IPS DF 4.7 (cell line): ENCODE data around the gene SCGB2B2.
"Not testable (repeated sequence)": the region's sequence is repeated elsewhere in the genome, so short reads cannot be mapped to it uniquely, and the experiment has no call there.

ENCODE experiments used
- DNase-seq: peaks from one replicate; pipeline ENCODE4 v3.0.0-alpha.2; 2013; ENCODE audit warnings: low spot score; ENCODE audit errors: extremely low read depth

The SCGB2B2 gene

DNA sequence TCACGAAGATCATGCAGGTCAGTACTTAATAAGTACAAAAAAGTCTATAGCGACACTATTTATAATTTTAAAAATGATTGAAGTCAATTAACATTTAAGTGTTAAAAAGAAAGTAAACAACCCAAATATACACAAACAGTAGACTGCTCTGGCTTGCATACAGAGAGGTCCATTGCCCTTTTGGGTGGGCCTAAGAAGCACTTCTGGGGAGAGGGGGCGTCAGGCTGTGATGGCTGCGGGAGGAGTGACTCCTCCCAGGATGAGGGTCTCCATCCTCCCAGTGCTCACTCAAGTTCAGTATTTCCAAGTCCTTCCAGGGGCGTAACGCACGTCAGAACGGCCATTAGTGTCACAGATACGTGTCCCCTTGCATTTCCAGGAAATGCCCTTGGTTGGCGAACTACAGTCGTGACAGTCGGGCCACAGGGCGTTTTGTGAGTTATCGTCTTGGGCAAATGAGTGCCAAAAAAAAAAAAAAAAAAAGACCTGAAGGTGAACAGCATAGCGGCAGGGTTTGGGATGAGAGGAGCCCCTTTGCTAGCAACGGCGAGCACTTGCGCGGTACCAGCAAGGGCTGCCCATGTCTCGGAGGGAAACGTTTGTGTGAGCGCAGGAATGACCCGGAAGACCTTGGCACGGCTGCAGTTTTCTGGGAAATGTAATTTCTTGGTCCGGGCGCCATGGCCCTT is at the start of gene SCGB2B2:
SCGB2B2 (minus strand) TSS at position 463 of the 689 bp plus-strand sequence. CDS start 82,596 bp downstream, outside the sequence.
- peak; percentile 44 for DNase-seq

GRCh38 chr19:34725400-34725799 is 48.4 kb upstream of the SCGB2B2 start:
- DNase-seq = no peak

DNA sequence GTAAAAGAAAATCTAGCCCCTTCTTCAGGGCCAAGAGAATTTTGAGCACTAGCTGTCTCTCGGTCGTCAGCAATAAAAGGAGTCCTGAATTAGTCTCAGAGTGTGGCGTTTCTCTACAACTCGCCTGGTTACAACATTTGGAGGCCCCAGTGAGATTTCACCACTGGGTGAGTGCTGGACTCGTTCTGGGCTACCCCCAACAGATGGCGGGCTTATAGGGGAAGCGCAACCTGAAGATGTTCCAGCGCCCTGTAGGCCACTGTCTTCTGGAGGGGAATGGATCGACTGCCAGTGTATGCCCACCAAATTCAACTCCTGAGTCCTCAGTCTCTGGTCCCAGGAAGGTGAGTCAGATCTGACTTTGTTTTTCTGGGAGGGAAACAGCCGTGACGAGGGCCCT is 45.4 kb upstream of the SCGB2B2 start:
- no peak for DNase-seq

DNA sequence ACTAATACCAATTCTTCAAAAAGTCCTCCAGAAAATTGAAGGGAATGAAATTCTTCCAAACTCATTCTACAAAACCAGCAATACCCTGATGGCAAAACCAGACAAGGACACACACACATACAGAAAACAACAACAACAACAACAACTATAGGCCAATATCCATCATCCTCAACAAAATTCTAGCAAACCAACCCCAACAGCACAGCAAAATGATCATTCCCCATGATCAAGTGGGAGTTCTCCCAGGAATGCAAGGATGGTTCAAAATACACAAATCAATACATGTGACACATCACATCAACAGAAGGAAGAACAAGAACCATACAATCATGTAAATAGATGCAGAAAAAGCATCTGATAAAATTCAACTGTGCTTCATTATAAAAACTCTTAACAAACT is 38.4 kb upstream of the SCGB2B2 start:
- DNase-seq = no peak

DNA sequence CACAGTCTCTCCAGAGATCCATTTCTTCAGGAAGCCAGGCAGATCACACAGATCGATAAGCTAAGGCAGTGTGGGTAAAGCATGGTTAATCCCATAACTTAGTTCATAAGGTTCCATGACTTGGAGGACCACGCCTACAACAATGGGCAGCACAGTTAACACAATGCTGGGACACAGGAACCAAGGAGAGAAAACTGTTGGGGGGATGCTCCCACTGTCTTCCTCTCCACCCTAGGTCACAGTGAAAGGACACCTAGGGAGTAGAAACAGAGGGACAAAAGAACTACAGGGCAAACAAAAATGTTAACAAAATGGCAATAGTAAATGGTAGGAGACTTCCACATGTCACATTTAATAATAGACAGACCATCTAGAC is 36.3 kb upstream of the SCGB2B2 start:
- no peak for DNase-seq

DNA sequence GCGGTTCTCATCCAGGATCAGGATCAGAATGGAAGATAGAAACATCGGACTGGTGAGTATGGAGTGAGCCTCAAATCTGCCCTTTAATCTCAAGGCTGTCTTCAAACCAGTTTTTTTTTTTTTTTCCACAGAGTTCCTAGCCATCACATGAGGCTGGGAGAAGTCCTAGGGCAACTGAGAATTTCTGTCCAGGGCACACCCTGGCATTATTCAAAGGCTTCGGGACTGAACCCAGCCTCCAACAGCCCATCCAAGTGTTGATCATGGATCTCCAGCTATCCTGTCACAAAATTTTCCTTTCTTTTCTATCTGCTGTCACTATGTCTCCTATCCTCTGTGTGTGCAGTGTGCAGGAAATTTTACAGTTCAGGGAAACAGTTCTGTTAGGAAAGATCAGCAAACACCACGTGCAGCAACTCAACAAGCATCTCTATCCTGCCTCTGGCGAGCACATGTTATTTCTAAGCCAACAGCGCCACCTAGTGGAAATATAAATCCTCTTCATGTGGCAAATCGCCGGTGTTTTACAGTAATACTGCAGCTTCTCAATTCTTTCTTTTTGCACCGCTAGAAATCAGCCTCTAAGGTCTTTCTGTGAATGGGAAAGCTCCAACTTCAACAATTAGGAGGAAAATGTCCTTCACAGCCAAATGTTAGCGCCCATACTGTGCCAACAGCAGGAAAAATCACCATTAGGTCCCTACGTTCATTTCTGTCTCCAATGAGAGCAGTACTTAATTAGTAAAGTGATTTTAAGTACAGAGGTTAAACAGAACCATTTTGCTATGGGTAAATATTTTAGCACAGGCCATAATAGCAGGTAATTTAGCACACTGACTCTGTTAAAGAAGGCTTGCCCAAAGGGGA is 35.7 kb upstream of the SCGB2B2 start:
- DNase-seq = no peak

DNA sequence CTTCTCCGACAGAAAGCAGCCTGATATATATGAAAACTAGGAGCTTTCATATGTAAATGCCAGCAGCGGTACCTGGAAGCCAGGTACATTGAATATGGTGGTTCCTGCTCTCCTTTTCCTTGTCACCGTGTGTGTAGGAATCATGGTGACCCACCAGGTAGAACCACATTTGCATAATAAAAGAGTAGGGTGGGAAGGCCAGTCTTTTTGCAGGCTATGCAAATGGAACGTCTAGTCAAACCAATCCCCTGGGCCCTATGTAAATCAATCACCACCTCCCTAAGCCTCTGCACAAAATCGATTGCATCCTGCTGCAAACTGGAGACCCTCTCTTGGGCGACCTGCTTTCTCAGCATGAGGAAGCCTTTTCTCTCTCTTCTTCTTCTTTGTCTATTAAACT is 34.9 kb upstream of the SCGB2B2 start:
- DNase-seq = no peak

GRCh38 chr19:34707661-34708060 is 30.7 kb upstream of the SCGB2B2 start:
- no peak for DNase-seq

DNA sequence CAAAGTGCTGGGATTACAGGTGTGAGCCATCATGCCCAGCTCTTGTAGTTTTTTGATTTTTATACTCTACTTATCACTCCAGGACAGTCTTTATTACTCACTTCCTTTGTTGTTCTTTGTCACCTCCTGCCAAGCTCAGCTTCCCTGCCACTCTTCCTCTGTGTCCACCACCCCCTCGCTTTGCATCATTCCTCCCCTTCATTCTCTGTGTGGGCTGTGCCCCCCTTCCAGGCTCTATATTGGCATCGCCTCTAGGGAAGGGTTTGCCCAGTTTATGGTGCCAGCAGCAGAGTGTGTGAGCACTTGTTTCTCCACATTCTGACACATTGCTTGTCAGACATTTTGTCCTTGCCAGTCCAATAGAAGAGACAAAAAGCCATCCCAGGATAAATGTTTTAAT is 15.6 kb upstream of the SCGB2B2 start:
- DNase-seq = no peak

DNA sequence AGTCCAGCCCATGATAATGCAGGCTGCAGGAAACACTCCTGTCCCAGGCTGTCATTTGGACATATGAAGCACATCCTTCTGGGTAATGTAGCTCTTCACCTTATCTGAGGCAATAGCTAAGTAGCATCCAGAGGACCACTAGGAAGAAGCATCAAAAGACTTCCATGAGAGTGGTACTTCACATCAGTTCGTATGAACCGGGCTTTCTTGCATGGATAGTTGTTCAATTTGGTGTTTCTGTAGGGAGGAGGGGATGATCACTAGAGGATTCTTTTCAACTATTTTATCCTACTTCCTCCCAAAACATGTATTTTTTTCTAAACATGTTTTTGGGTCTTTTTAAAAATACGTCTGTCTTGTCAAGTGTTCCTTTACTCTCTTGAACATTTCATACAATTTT is 13.4 kb upstream of the SCGB2B2 start:
- DNase-seq = no peak

DNA sequence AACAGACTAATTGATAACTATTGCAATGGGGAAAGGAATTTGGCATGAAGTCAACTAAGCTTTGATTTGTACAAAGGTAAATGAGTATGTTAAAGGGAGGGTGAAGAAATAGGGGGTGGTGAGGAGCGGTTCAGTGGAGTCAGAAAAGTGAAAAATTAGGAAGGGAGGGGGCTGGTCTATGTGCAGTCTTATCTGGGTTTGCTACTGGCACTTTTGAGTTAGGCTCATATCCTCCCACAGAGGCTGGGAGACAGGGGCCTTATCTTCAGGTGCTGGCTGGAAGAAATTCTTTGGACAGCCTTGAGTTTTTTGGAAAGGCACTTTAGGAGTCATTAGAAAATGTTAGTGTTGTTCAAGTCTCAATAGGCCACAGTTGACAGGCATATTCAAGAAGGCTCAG is 11.6 kb upstream of the SCGB2B2 start:
- DNase-seq = no peak

DNA sequence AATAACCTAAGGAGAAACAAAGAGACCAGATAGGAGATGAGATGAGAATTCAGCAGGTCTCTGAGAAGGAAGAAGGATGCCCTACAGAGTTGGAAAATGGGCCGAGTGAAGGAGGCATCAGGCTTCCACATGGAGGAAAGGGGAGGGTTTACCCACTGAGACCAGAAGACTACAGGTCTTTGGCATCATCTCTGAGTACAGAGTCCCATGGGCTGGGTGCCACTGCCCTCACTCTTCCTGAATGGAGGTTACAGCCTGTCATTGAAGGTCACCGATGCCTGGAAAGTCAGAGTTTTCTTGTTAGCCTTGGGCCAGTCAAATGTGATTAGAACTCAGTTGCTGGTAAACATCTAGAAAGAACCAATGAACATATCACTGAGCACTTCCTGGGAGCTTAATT is 10.4 kb upstream of the SCGB2B2 start:
- no peak for DNase-seq

DNA sequence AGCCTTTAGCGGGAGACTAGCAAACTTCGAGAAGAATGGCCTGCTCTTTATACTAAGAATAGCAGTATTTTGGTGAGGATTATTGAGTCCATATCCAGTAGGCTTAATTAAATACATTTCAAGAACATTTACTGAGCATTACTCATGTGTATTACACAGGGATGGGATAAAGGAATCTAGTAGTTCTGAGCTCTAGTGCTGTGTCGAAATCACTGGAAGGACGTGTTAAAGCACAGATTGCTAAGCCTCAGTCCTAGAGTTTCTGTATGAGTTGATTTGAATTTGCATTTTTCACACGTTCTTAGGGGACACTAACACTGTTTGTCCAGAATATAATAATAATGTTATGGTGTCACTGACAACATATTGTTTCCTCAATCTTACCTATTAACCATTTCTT is 9.5 kb upstream of the SCGB2B2 start:
- no peak for DNase-seq

GRCh38 chr19:34685266-34685665 is 8.3 kb upstream of the SCGB2B2 start:
- DNase-seq = not testable (repeated sequence)

- no peak for DNase-seq
Observed at GRCh38 chr19:34681478-34681877, 4.5 kb upstream of the SCGB2B2 start.

GRCh38 chr19:34678421-34678820 is 1.5 kb upstream of the SCGB2B2 start:
- no peak for DNase-seq

GRCh38 chr19:34678085-34678412 is 1.1 kb upstream of the SCGB2B2 start:
- DNase-seq = no peak

GRCh38 chr19:34677386-34678084 is 576 bp upstream of the SCGB2B2 start, which contains the start of gene ZNF302:
Gene ZNF302, plus strand, starts transcription at chr19:34677678. Its CDS starts 1,127 bp downstream, at chr19:34678805.
- peak; percentile 94 for DNase-seq

- DNase-seq = no peak
Observed at GRCh38 chr19:34675919-34676318, 1.0 kb downstream of the SCGB2B2 start.

- DNase-seq = no peak
Observed at GRCh38 chr19:34675250-34675649, 1.7 kb downstream of the SCGB2B2 start.

DNA sequence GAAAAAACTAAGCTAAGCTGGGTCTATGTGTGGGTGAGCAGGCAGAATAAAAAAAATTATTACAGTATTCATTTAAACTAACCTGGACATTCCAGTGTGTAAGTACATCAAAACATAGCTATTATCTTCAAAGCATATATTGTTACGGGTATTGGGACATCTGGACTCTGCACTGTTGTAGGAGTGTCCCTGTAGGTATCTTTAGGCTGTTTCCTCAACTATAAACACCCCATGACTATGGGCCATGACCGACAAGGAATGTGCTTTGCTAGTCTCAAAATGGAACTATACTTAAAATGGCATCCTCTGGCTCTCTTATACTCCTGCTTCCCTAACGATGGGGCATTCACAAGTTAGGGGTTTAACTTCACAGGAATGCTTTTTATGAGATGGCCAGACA is 3.4 kb downstream of the SCGB2B2 start:
- no peak for DNase-seq

- no peak for DNase-seq
Observed at GRCh38 chr19:34671972-34672371, 5.0 kb downstream of the SCGB2B2 start.
